ENCODE data around the gene ZFP28. TPM values are rescaled to one million over a fixed set of nuclear protein-coding genes. Genes with fewer than 3 reads are reported as not detected.

Gene ZFP28
- total and polyA plus RNA-seq, 2 donors (not counting 1 experiment from before 2014, with no cell fraction given), result 7.5 to 14.9 TPM

DNA sequence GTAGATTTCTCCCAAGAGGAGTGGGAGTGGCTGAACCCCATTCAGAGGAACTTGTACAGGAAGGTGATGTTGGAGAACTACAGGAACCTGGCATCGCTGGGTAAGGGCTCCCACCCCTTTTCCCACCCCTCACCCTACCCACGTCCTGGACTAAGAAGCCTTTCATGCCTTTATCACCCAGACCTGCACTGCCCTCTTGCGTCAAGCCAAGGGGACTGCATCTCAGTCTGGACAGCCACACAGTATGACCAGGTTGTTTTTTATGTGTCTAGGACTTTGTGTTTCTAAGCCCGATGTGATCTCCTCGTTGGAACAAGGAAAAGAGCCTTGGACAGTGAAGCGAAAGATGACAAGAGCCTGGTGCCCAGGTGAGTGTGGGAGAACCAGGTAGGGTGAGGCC, 8.8 kb downstream of the ZFP28 start:
- Histone ChIP-seq H3K79me2 (ENCODE audit: control insufficient read depth, insufficient read depth, low read length) (no peaks in the 10 kb centered on the region), H3K4me1 (ENCODE audit: control insufficient read depth, extremely low read depth, insufficient read depth, low read length) (no peaks in the 10 kb centered on the region), H3K4me2 (ENCODE audit: extremely low read depth, insufficient read depth, low read length) (no peak overlapping the region), H3K9ac (ENCODE audit: insufficient read depth, low read length) (no peak overlapping the region), H3K27me3 (ENCODE audit: control insufficient read depth, insufficient read depth, low read length) (no peaks in the 10 kb centered on the region), H3K4me3 (replicated peaks in 1 of 4; ENCODE audit: control extremely low read depth in 1 of 4, insufficient read depth in 1 of 4, low read depth in 3 of 4, low read length in 4 of 4) (no peak overlapping the region), H3K27ac (ENCODE audit: insufficient read depth, low read length) (no peak overlapping the region), H4K20me1 (ENCODE audit: control insufficient read depth, extremely low read depth, insufficient read depth, low read length) (no peaks in the 10 kb centered on the region), H3K9me3 (ENCODE audit: control insufficient read depth, insufficient read depth, low read depth, low read length) (no peaks in the 10 kb centered on the region), H2AFZ (ENCODE audit: low read length) (no peak overlapping the region), H3K36me3 (ENCODE audit: control insufficient read depth, insufficient read depth, low read length) (peaks cover 11% of the 10 kb centered on the region)
- no peak for DNase-seq (ENCODE audit: low read depth in 2 of 2)
- TF ChIP-seq, protein P1, sequence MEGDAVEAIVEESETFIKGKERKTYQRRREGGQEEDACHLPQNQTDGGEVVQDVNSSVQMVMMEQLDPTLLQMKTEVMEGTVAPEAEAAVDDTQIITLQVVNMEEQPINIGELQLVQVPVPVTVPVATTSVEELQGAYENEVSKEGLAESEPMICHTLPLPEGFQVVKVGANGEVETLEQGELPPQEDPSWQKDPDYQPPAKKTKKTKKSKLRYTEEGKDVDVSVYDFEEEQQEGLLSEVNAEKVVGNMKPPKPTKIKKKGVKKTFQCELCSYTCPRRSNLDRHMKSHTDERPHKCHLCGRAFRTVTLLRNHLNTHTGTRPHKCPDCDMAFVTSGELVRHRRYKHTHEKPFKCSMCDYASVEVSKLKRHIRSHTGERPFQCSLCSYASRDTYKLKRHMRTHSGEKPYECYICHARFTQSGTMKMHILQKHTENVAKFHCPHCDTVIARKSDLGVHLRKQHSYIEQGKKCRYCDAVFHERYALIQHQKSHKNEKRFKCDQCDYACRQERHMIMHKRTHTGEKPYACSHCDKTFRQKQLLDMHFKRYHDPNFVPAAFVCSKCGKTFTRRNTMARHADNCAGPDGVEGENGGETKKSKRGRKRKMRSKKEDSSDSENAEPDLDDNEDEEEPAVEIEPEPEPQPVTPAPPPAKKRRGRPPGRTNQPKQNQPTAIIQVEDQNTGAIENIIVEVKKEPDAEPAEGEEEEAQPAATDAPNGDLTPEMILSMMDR (conservative IDR thresholded peaks at IDR 0.05 in 1 of 2, IDR thresholded peaks at IDR 0.05 in 1 of 2; ENCODE audit: low read depth in 1 of 2, low read length in 2 of 2), result peak in 1 of 2 donors; percentile 17
- TF ChIP-seq EZH2 (IDR thresholded peaks at IDR 0.05; ENCODE audit: low read length, missing control alignments), result no peak

DNA sequence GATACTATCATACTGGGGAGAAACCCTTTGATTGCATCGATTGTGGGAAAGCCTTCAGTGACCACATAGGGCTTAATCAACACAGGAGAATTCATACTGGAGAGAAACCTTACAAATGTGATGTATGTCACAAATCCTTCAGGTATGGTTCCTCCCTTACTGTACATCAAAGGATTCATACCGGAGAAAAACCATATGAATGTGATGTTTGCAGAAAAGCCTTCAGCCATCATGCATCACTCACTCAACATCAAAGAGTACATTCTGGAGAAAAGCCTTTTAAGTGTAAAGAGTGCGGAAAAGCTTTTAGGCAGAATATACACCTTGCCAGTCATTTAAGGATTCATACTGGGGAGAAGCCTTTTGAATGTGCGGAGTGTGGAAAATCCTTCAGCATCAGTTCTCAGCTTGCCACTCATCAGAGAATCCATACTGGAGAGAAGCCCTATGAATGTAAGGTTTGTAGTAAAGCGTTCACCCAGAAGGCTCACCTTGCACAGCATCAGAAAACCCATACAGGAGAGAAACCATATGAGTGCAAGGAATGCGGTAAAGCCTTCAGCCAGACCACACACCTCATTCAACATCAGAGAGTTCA, 15.6 kb downstream of the ZFP28 start:
- Histone ChIP-seq H3K4me2 (ENCODE audit: extremely low read depth, insufficient read depth, low read length) (no peak overlapping the region), H3K9me3 (ENCODE audit: control insufficient read depth, insufficient read depth, low read depth, low read length) (peaks cover 2% of the 10 kb centered on the region), H3K27ac (ENCODE audit: insufficient read depth, low read length) (no peak overlapping the region), H2AFZ (ENCODE audit: low read length) (no peak overlapping the region), H3K4me3 (replicated peaks in 1 of 4; ENCODE audit: control extremely low read depth in 1 of 4, insufficient read depth in 1 of 4, low read depth in 3 of 4, low read length in 4 of 4) (no peak overlapping the region), H3K79me2 (ENCODE audit: control insufficient read depth, insufficient read depth, low read length) (no peaks in the 10 kb centered on the region), H3K27me3 (ENCODE audit: control insufficient read depth, insufficient read depth, low read length) (no peaks in the 10 kb centered on the region), H4K20me1 (ENCODE audit: control insufficient read depth, extremely low read depth, insufficient read depth, low read length) (no peaks in the 10 kb centered on the region), H3K4me1 (ENCODE audit: control insufficient read depth, extremely low read depth, insufficient read depth, low read length) (no peaks in the 10 kb centered on the region), H3K36me3 (ENCODE audit: control insufficient read depth, insufficient read depth, low read length) (peaks cover 8% of the 10 kb centered on the region), H3K9ac (ENCODE audit: insufficient read depth, low read length) (no peak overlapping the region)
- peak in 1 of 2 donors; percentile 10 for DNase-seq (ENCODE audit: low read depth in 2 of 2)
- TF ChIP-seq, protein P1 (conservative IDR thresholded peaks at IDR 0.05 in 1 of 2, IDR thresholded peaks at IDR 0.05 in 1 of 2; ENCODE audit: low read depth in 1 of 2, low read length in 2 of 2), result no peak
- no peak for TF ChIP-seq EZH2 (IDR thresholded peaks at IDR 0.05; ENCODE audit: low read length, missing control alignments)

DNA sequence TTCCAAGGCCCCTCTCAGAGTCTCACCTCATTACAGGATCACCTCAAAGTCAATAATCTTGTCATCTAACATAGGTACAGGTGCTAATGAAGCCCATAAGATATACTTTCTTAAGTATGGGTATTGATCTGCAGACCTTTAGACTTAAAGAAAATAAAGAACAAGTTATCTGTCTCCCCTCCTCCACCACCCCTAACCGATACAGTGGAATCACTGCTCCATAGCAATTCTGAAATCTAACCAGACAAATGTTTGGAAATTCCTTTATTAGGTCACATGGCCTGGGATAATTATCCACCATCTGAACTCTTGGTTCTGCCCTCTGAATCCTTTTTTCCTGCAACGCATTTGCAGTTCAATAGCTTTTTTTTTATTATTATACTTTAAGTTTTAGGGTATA, 24.0 kb downstream of the ZFP28 start:
- Histone ChIP-seq H3K27me3 (ENCODE audit: control insufficient read depth, insufficient read depth, low read length) (no peaks in the 10 kb centered on the region), H3K79me2 (ENCODE audit: control insufficient read depth, insufficient read depth, low read length) (no peaks in the 10 kb centered on the region), H3K9me3 (ENCODE audit: control insufficient read depth, insufficient read depth, low read depth, low read length) (no peaks in the 10 kb centered on the region), H3K4me2 (ENCODE audit: extremely low read depth, insufficient read depth, low read length) (no peak overlapping the region), H3K36me3 (ENCODE audit: control insufficient read depth, insufficient read depth, low read length) (no peaks in the 10 kb centered on the region), H3K4me3 (replicated peaks in 1 of 4; ENCODE audit: control extremely low read depth in 1 of 4, insufficient read depth in 1 of 4, low read depth in 3 of 4, low read length in 4 of 4) (no peak overlapping the region), H3K9ac (ENCODE audit: insufficient read depth, low read length) (no peak overlapping the region), H3K4me1 (ENCODE audit: control insufficient read depth, extremely low read depth, insufficient read depth, low read length) (no peaks in the 10 kb centered on the region), H2AFZ (ENCODE audit: low read length) (no peak overlapping the region), H3K27ac (ENCODE audit: insufficient read depth, low read length) (no peak overlapping the region), H4K20me1 (ENCODE audit: control insufficient read depth, extremely low read depth, insufficient read depth, low read length) (no peaks in the 10 kb centered on the region)
- DNase-seq (ENCODE audit: low read depth in 2 of 2), result no peak
- TF ChIP-seq EZH2 (IDR thresholded peaks at IDR 0.05; ENCODE audit: low read length, missing control alignments), result no peak

All from fibroblast of lung (primary cell).